Measurements from ENCODE around the gene ROR1.

Gene ROR1

GRCh38 chr1:63882048-63882704 lies 108.4 kb downstream of the ROR1 start:
- no peak for ATAC-seq
- no peak for TF ChIP-seq POU6F1 (CRISPR knock-in tag; IDR thresholded peaks at IDR 0.05; ENCODE audit: borderline replicate concordance, low read depth)
- no peak for TF ChIP-seq ESRRG (CRISPR knock-in tag; IDR thresholded peaks at IDR 0.05)
- no peak for TF ChIP-seq PPARA (CRISPR knock-in tag; IDR thresholded peaks at IDR 0.05; ENCODE audit: borderline replicate concordance)
- TF ChIP-seq CSDC2 (CRISPR knock-in tag; IDR thresholded peaks at IDR 0.05) = no peak
- no peak for TF ChIP-seq OSR1 (CRISPR knock-in tag; IDR thresholded peaks at IDR 0.05)
- TF ChIP-seq, protein P1, sequence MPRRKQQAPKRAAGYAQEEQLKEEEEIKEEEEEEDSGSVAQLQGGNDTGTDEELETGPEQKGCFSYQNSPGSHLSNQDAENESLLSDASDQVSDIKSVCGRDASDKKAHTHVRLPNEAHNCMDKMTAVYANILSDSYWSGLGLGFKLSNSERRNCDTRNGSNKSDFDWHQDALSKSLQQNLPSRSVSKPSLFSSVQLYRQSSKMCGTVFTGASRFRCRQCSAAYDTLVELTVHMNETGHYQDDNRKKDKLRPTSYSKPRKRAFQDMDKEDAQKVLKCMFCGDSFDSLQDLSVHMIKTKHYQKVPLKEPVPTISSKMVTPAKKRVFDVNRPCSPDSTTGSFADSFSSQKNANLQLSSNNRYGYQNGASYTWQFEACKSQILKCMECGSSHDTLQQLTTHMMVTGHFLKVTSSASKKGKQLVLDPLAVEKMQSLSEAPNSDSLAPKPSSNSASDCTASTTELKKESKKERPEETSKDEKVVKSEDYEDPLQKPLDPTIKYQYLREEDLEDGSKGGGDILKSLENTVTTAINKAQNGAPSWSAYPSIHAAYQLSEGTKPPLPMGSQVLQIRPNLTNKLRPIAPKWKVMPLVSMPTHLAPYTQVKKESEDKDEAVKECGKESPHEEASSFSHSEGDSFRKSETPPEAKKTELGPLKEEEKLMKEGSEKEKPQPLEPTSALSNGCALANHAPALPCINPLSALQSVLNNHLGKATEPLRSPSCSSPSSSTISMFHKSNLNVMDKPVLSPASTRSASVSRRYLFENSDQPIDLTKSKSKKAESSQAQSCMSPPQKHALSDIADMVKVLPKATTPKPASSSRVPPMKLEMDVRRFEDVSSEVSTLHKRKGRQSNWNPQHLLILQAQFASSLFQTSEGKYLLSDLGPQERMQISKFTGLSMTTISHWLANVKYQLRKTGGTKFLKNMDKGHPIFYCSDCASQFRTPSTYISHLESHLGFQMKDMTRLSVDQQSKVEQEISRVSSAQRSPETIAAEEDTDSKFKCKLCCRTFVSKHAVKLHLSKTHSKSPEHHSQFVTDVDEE (CRISPR knock-in tag; IDR thresholded peaks at IDR 0.05) = no peak
- no peak for TF ChIP-seq ISL1 (CRISPR knock-in tag; IDR thresholded peaks at IDR 0.05)
- TF ChIP-seq CREB5 (CRISPR knock-in tag; IDR thresholded peaks at IDR 0.05; ENCODE audit: low read depth) = no peak
- no peak for TF ChIP-seq ZFP3 (CRISPR knock-in tag; IDR thresholded peaks at IDR 0.05)
- TF ChIP-seq GLIS3 (CRISPR knock-in tag; IDR thresholded peaks at IDR 0.05) = no peak
- TF ChIP-seq ZNF70 (CRISPR knock-in tag; IDR thresholded peaks at IDR 0.05) = no peak
- no peak for TF ChIP-seq BACH2 (CRISPR knock-in tag; IDR thresholded peaks at IDR 0.05; ENCODE audit: borderline replicate concordance)
- TF ChIP-seq CSRNP3 (CRISPR knock-in tag; IDR thresholded peaks at IDR 0.05) = no peak
- TF ChIP-seq SNAI2 (CRISPR knock-in tag; IDR thresholded peaks at IDR 0.05) = no peak

DNA sequence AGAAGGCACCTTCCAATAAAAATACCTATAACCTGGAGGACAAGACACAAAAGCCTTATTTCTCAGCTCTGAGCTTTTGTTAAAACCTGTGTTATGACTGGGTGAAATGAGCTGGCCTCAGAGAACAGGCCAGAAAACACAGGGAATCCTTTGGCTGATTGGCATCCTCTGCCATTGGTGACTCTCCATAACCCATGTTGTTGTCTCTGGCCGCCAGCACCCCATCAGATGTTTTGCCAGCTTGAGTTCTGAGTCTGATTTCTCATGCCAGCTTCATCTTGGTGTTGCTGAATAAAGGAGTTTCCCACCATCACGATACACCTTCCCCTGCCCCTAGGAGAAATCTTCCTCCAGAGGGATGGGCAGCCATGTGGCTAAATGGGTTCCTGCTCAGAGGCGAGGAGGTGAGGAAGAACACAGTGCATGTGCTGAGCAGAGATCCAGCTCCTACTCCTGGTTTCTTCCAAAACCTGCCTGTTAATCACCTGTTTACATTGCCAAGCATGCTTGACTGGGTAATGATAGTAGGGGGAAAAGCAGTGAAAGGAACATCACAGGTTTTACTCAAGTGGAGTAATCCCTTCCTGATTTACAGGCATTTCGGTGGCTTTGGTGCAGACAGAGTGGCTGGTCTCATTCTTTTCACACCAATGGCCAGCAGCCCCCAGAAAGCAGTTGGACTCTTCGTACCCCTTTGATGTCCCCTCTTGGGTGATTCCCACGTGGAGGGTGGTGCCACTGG lies 109.8 kb downstream of the ROR1 start:
- TF ChIP-seq SNAI2 (CRISPR knock-in tag; IDR thresholded peaks at IDR 0.05) = no peak
- TF ChIP-seq ESRRG (CRISPR knock-in tag; IDR thresholded peaks at IDR 0.05) = no peak
- no peak for TF ChIP-seq GLIS3 (CRISPR knock-in tag; IDR thresholded peaks at IDR 0.05)
- no peak for TF ChIP-seq PPARA (CRISPR knock-in tag; IDR thresholded peaks at IDR 0.05; ENCODE audit: borderline replicate concordance)
- TF ChIP-seq ZNF565 (CRISPR knock-in tag; conservative IDR thresholded peaks at IDR 0.05; ENCODE audit: low read depth) = no peak
- no peak for TF ChIP-seq TCF4 (CRISPR knock-in tag; IDR thresholded peaks at IDR 0.05; ENCODE audit: borderline replicate concordance)
- TF ChIP-seq, protein P2, sequence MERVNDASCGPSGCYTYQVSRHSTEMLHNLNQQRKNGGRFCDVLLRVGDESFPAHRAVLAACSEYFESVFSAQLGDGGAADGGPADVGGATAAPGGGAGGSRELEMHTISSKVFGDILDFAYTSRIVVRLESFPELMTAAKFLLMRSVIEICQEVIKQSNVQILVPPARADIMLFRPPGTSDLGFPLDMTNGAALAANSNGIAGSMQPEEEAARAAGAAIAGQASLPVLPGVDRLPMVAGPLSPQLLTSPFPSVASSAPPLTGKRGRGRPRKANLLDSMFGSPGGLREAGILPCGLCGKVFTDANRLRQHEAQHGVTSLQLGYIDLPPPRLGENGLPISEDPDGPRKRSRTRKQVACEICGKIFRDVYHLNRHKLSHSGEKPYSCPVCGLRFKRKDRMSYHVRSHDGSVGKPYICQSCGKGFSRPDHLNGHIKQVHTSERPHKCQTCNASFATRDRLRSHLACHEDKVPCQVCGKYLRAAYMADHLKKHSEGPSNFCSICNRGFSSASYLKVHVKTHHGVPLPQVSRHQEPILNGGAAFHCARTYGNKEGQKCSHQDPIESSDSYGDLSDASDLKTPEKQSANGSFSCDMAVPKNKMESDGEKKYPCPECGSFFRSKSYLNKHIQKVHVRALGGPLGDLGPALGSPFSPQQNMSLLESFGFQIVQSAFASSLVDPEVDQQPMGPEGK (CRISPR knock-in tag; IDR thresholded peaks at IDR 0.05; ENCODE audit: borderline replicate concordance) = no peak
- no peak for TF ChIP-seq BACH2 (CRISPR knock-in tag; IDR thresholded peaks at IDR 0.05; ENCODE audit: borderline replicate concordance)
- TF ChIP-seq ARNTL (CRISPR knock-in tag; IDR thresholded peaks at IDR 0.05; ENCODE audit: borderline replicate concordance, low read depth) = no peak
- no peak for TF ChIP-seq RARB (CRISPR knock-in tag; IDR thresholded peaks at IDR 0.05)
- no peak for TF ChIP-seq ZNF70 (CRISPR knock-in tag; IDR thresholded peaks at IDR 0.05)
- no peak for TF ChIP-seq CREB5 (CRISPR knock-in tag; IDR thresholded peaks at IDR 0.05; ENCODE audit: low read depth)
- no peak for TF ChIP-seq POU6F1 (CRISPR knock-in tag; IDR thresholded peaks at IDR 0.05; ENCODE audit: borderline replicate concordance, low read depth)
- no peak for TF ChIP-seq ZFP3 (CRISPR knock-in tag; IDR thresholded peaks at IDR 0.05)
- no peak for TF ChIP-seq ZNF8 (CRISPR knock-in tag; IDR thresholded peaks at IDR 0.05)
- no peak for TF ChIP-seq CSRNP3 (CRISPR knock-in tag; IDR thresholded peaks at IDR 0.05)
- TF ChIP-seq OSR1 (CRISPR knock-in tag; IDR thresholded peaks at IDR 0.05) = no peak
- TF ChIP-seq ZC3H10 (CRISPR knock-in tag; IDR thresholded peaks at IDR 0.05) = no peak
- no peak for ATAC-seq

Data from SK-N-SH treated with all-trans-retinoic acid at 6 μM for 48 hours (cell line).